Liver (tissue), 9 donors: ENCODE data around the gene ZBTB17. TPM values are rescaled to one million over a fixed set of nuclear protein-coding genes. Genes with fewer than 3 reads are reported as not detected.

Experiments used
- DNase-seq: peaks from one replicate; pipeline ENCODE4 v3.0.0-alpha.2; 2017; ENCODE audit warnings: low spot score
- H3K27ac ChIP-seq, 2 donors: one replicate each; pipeline ENCODE4 v1.7.0; 2013; ENCODE audit warnings: inconsistent platforms in 2 of 2, low read length in 2 of 2, control low read depth in 1 of 2, low read depth in 1 of 2, mild to moderate bottlenecking in 1 of 2
- H3K27me3 ChIP-seq, 4 donors: one replicate each; pipeline versions ENCODE4 v1.6.1 to v1.7.0; 2013; ENCODE audit warnings: low read length in 3 of 4, inconsistent platforms in 1 of 4, mild to moderate bottlenecking in 1 of 4, moderate library complexity in 1 of 4; ENCODE audit not compliant: control insufficient read depth in 4 of 4, insufficient read depth in 4 of 4
- H3K36me3 ChIP-seq, 4 donors: one replicate each; pipeline versions ENCODE4 v1.6.1 to v1.7.0; 2013; ENCODE audit warnings: low read length in 3 of 4, mild to moderate bottlenecking in 3 of 4, low read depth in 1 of 4, moderate library complexity in 1 of 4; ENCODE audit not compliant: control insufficient read depth in 4 of 4, insufficient read depth in 3 of 4
- H3K4me1 ChIP-seq, 4 donors: one replicate each; pipeline versions ENCODE4 v1.6.1 to v1.7.0; 2013; ENCODE audit warnings: low read length in 3 of 4, mild to moderate bottlenecking in 3 of 4, moderate library complexity in 1 of 4; ENCODE audit not compliant: control insufficient read depth in 4 of 4, insufficient read depth in 4 of 4
- H3K4me3 ChIP-seq, 3 donors: one replicate each; pipeline versions ENCODE4 v1.6.1 to v1.7.0; 2013; ENCODE audit warnings: low read length in 3 of 3, control low read depth in 1 of 3, low read depth in 1 of 3, mild to moderate bottlenecking in 1 of 3
- H3K9ac ChIP-seq, 2 donors: one replicate each; pipeline ENCODE4 v1.7.0; 2013; ENCODE audit warnings: low read length in 2 of 2, mild to moderate bottlenecking in 2 of 2, moderate library complexity in 2 of 2, control low read depth in 1 of 2, low read depth in 1 of 2
- H3K9me3 ChIP-seq, 4 donors: one replicate each; pipeline versions ENCODE4 v1.6.1 to v1.7.0; 2013; ENCODE audit warnings: low read length in 3 of 4; ENCODE audit not compliant: control insufficient read depth in 4 of 4
- EGR1 ChIP-seq, 2 donors: IDR thresholded peaks; 2 replicates each; pipeline ENCODE4 v1.6.1; 2016 to 2018; ENCODE audit warnings: antibody characterized with exemption in 2 of 2, low read depth in 2 of 2
- FOXA1 ChIP-seq: IDR thresholded peaks from 2 replicates; pipeline ENCODE4 v1.6.1; 2016; ENCODE audit warnings: antibody characterized with exemption
- FOXA2 ChIP-seq: IDR thresholded peaks from 2 replicates; pipeline ENCODE4 v1.6.1; 2016; ENCODE audit warnings: antibody characterized with exemption
- HNF4A ChIP-seq, 2 donors: conservative IDR thresholded peaks; 2 replicates each; pipeline ENCODE4 v1.6.1; 2016; ENCODE audit warnings: antibody characterized with exemption in 2 of 2, mild to moderate bottlenecking in 2 of 2
- HNF4G ChIP-seq: IDR thresholded peaks from 2 replicates; pipeline ENCODE4 v1.6.1; 2016; ENCODE audit warnings: antibody characterized with exemption
- JUND ChIP-seq, 2 donors: IDR thresholded peaks; 2 replicates each; pipeline ENCODE4 v1.6.1; 2016; ENCODE audit warnings: antibody characterized with exemption in 2 of 2
- NR2F2 ChIP-seq: IDR thresholded peaks from 2 replicates; pipeline ENCODE4 v1.6.1; 2016; ENCODE audit warnings: antibody characterized with exemption
- RXRA ChIP-seq, 2 donors: IDR thresholded peaks; 2 replicates each; pipeline ENCODE4 v1.6.1; 2017 to 2018; ENCODE audit warnings: antibody characterized with exemption in 2 of 2, mild to moderate bottlenecking in 1 of 2
- SP1 ChIP-seq: IDR thresholded peaks from 2 replicates; pipeline ENCODE4 v1.6.1; 2018; ENCODE audit warnings: antibody characterized with exemption, mild to moderate bottlenecking
- TAF1 ChIP-seq: conservative IDR thresholded peaks from 2 replicates; pipeline ENCODE4 v1.6.1; 2016; ENCODE audit warnings: antibody characterized with exemption, mild to moderate bottlenecking
- WGBS: extraction: QIAGEN DNeasy Blood & Tissue Kit; methylation state at CpG from one replicate; pipeline ENCODE4 v1.1.7; 2013; 5-methylcytosine and 5-hydroxymethylcytosine counted together
- polyA plus RNA-seq, 2 donors: library from polyadenylated mRNA; stranded (reverse) in 1 of 2; unstranded in 1 of 2; fragments of 200-250 nt in 1 of 2; fragments of >200 nt in 1 of 2; fragmentation: Nextera tagmentation in 1 of 2; extraction: Ambion mirVana in 1 of 2; gene quantifications; one replicate each; pipeline versions ENCODE4 v1.2.1 to v1.2.3, GENCODE V29; 2013 to 2015
- total RNA-seq, 2 donors: library from RNA; depleted of rRNA; stranded (reverse); fragments of >200 nt; gene quantifications; one replicate each; pipeline ENCODE4 v1.2.3, GENCODE V29; 2014
- TF ChIP-seq, protein P1 (sequence below): IDR thresholded peaks from 2 replicates; pipeline ENCODE4 v1.6.1; 2016; ENCODE audit warnings: antibody characterized with exemption
- TF ChIP-seq, protein P2 (sequence below): IDR thresholded peaks from 2 replicates; pipeline ENCODE4 v1.6.1; 2016; ENCODE audit warnings: antibody characterized with exemption
- TF ChIP-seq, protein P3 (sequence below): IDR thresholded peaks from 2 replicates; pipeline ENCODE4 v1.6.1; 2016; ENCODE audit warnings: antibody characterized with exemption
- donor health status: healthy.
- donor health status: healthy.
- donor health status: healthy.
- donor health status: healthy.
- donor health status: healthy.

ZBTB17 gene
- total and polyA plus RNA-seq, 4 donors: 8.9 to 15.1 (median 9.9) TPM

DNA sequence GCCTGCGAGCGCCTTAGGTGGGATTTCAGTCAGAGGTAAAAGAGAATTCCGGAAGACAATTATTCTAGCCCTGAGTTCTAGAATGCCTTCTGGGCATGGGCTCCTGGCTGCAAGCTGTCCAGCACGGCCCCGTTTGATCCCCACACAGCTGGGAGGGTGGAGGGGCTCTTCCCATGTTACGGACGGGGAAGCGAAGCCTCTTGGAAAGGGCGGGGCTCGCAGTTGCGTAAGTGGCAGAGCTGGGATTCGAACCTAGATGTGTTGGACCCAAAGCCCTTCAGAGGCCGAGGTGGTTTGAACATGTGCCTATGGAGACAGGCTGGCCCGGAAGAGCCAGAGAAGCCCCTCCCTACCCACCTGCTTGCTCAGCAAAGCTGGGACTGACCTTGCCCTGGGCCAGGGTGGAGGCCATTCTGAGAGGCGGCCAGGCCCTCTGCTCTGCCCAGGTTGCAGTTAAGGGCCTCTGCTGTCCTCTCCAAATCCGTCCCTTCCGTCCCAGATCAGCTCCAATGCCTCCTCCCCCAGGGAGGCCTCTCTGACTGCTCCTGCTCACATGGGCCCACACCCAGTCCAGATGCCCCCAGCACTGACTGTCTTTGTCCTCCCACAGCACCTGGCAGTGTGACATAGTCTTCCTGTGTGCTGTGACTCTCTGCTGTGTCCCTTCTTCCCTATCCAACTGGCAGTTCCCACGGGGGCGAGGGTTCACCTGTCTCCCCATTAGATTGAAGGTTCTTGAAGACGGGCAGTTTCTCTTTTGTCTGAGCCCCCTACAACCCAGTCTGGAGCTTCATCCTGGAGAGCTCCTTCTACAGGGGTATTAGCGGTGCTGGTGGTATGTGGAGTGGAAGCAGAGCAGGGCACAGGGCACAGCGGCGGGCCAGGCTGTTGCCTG, 43.1 kb upstream of the ZBTB17 start:
- H3K36me3 ChIP-seq: no peaks in the 10 kb centered on the region
- no peak overlapping the region for H3K9ac ChIP-seq
- WGBS: 85% methylated on average over 23 of the region's 23 CpGs
- no peak for DNase-seq
- H3K27ac ChIP-seq: peak overlapping the region in 1 of 2 donors; percentile 18
- TF ChIP-seq TAF1: no peak
- no peak overlapping the region for H3K4me3 ChIP-seq
- H3K9me3 ChIP-seq: no peaks in the 10 kb centered on the region
- H3K4me1 ChIP-seq: peaks cover 3 to 23% (median 18%) of the 10 kb centered on the region in 4 donors
- no peaks in the 10 kb centered on the region for H3K27me3 ChIP-seq

DNA sequence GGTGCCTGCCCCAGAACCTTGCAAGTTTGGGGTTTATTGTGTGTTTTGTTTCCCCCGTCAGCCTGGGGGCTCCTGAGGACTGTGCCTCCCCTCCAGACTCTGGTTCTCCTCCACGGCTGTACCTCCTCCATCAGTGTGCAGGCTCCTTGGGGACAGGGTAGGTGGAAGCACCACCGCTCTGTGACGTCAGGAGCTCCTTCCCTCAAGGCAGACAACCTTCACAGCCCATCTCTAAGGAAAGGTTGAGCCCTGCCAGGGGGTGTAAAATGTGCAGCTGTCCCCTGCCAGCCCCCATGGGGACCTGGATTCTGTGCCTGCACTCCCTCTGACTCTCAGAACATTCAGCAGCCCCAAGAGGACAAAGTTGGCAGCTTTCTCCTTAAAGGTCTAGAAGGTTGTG, 42.4 kb upstream of the ZBTB17 start:
- peaks cover 2 to 20% (median 12%) of the 10 kb centered on the region in 4 donors for H3K4me1 ChIP-seq
- TF ChIP-seq TAF1 (no peak), HNF4A (conservative IDR thresholded peaks at IDR 0.05) (no peak), FOXA2 (no peak), EGR1 (IDR thresholded peaks at IDR 0.05; ENCODE audit: low read depth in 2 of 2) (no peak), FOXA1 (no peak), HNF4G (no peak), JUND (IDR thresholded peaks at IDR 0.05) (no peak), NR2F2 (no peak), RXRA (IDR thresholded peaks at IDR 0.05) (no peak)
- TF ChIP-seq, protein P1, sequence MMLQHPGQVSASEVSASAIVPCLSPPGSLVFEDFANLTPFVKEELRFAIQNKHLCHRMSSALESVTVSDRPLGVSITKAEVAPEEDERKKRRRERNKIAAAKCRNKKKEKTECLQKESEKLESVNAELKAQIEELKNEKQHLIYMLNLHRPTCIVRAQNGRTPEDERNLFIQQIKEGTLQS: no peak
- TF ChIP-seq, protein P2, sequence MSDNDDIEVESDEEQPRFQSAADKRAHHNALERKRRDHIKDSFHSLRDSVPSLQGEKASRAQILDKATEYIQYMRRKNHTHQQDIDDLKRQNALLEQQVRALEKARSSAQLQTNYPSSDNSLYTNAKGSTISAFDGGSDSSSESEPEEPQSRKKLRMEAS: no peak
- TF ChIP-seq, protein P3, sequence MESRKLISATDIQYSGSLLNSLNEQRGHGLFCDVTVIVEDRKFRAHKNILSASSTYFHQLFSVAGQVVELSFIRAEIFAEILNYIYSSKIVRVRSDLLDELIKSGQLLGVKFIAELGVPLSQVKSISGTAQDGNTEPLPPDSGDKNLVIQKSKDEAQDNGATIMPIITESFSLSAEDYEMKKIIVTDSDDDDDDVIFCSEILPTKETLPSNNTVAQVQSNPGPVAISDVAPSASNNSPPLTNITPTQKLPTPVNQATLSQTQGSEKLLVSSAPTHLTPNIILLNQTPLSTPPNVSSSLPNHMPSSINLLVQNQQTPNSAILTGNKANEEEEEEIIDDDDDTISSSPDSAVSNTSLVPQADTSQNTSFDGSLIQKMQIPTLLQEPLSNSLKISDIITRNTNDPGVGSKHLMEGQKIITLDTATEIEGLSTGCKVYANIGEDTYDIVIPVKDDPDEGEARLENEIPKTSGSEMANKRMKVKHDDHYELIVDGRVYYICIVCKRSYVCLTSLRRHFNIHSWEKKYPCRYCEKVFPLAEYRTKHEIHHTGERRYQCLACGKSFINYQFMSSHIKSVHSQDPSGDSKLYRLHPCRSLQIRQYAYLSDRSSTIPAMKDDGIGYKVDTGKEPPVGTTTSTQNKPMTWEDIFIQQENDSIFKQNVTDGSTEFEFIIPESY: no peak
- H3K27ac ChIP-seq: peak overlapping the region; percentile 49 to 54
- no peaks in the 10 kb centered on the region for H3K27me3 ChIP-seq
- no peak for DNase-seq
- no peaks in the 10 kb centered on the region for H3K9me3 ChIP-seq
- H3K36me3 ChIP-seq: no peaks in the 10 kb centered on the region
- WGBS: 75% methylated on average over 4 of the region's 4 CpGs
- H3K9ac ChIP-seq: no peak overlapping the region
- no peak overlapping the region for H3K4me3 ChIP-seq

DNA sequence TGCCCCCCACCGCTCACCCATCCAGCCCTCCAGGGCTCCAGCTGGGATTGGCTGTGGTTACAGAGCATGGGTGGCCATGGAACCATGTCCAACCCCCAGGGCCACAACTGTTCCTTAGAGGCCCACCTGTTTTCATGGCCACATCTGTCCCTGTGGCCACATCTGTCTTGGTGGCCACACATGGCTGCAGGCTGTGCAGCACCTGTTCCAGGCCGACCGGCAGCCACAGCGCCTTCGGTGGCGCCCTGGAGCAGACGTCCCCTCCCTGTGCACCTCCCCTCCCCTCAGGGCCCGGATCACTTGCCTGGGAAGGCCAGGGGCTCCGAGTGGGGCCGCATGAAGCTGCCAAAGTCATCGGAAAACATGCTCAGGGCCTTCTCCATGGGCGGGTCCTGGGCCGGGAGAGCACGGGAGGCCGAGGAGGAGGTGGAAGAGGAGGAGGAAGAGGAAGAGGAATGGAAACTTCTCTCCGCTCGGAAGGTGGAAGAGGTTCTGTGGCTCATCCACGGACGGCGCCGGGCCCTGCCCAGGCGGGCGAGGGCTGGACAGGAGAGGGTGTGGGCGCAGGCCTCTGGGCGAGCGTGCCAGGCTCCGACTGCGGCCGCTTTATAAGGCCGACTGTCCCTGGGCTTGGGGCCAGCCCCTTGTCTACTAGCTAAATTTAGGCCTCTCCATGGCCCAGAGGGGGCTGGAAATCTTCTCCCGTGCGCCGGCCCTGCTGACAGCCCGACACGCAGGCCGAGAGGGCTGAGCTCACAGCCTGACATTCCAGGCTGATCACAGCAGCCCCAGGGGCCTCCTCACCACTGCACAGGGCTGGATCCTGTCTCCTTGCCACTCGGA, 41.8 kb upstream of the ZBTB17 start, which contains the start of gene HSPB7:
TSS of gene HSPB7 (minus strand) at position 583 of the 843 bp plus-strand sequence. CDS start at position 503, 80 bp downstream.
- H3K4me3 ChIP-seq: no peak within 1 kb of the TSS
- H3K9ac ChIP-seq: no peak within 1 kb of the TSS
- H3K36me3 ChIP-seq: no peaks in the 10 kb centered on the region
- no peaks in the 10 kb centered on the region for H3K9me3 ChIP-seq
- no peaks in the 10 kb centered on the region for H3K27me3 ChIP-seq
- DNase-seq: no peak
- peak within 1 kb of the TSS; percentile 54 to 60 for H3K27ac ChIP-seq
- 70% methylated on average over 37 of the region's 37 CpGs for WGBS
- TF ChIP-seq TAF1 (no peak), FOXA1 (no peak), HNF4G (no peak), SP1 (peak; percentile 11), NR2F2 (no peak), RXRA (IDR thresholded peaks at IDR 0.05) (no peak), EGR1 (IDR thresholded peaks at IDR 0.05; ENCODE audit: low read depth in 2 of 2) (no peak)
- H3K4me1 ChIP-seq: peaks cover 4 to 15% (median 6%) of the 10 kb centered on the region in 4 donors
